NOMO-1 treated with DMSO at 0.1 percent for 48 hours (cell line): ENCODE results near the gene SOCS3.
A peak's percentile ranks its signal among the peaks of the same experiment; 100 is the strongest.

Experiments
- DNase-seq: peaks from one replicate; lab custom pipeline; 2025; ENCODE audit not compliant: unreplicated experiment; lab: John Stamatoyannopoulos, UW

Gene SOCS3

GRCh38 chr17:78353834-78354233 is 6.0 kb downstream of the SOCS3 start:
- DNase-seq = no peak

- no peak for DNase-seq
Measured at GRCh38 chr17:78351449-78352006, 8.3 kb downstream of the SOCS3 start.

- no peak for DNase-seq
Measured at GRCh38 chr17:78349891-78350642, 9.8 kb downstream of the SOCS3 start.

GRCh38 chr17:78348055-78348770 is 11.7 kb downstream of the SOCS3 start:
- DNase-seq = no peak

GRCh38 chr17:78347453-78347852 is 12.4 kb downstream of the SOCS3 start:
- no peak for DNase-seq

- DNase-seq = no peak
Measured at GRCh38 chr17:78346605-78347250, 13.1 kb downstream of the SOCS3 start.

- no peak for DNase-seq
Measured at GRCh38 chr17:78345791-78346494, 13.9 kb downstream of the SOCS3 start.

- no peak for DNase-seq
Measured at GRCh38 chr17:78345172-78345571, 14.7 kb downstream of the SOCS3 start.

- no peak for DNase-seq
Measured at GRCh38 chr17:78344666-78345065, 15.2 kb downstream of the SOCS3 start.

- DNase-seq = no peak
Measured at GRCh38 chr17:78343543-78344201, 16.2 kb downstream of the SOCS3 start.

GRCh38 chr17:78343187-78343542 is 16.7 kb downstream of the SOCS3 start:
- peak; percentile 25 for DNase-seq

- no peak for DNase-seq
Measured at GRCh38 chr17:78342449-78343186, 17.3 kb downstream of the SOCS3 start.

- DNase-seq = no peak
Measured at GRCh38 chr17:78341559-78342448, 18.1 kb downstream of the SOCS3 start.

GRCh38 chr17:78340183-78340955 is 19.5 kb downstream of the SOCS3 start:
- no peak for DNase-seq

- no peak for DNase-seq
Measured at GRCh38 chr17:78338486-78339259, 21.2 kb downstream of the SOCS3 start.

GRCh38 chr17:78337244-78338109 is 22.4 kb downstream of the SOCS3 start:
- DNase-seq = peak; percentile 74
